Ishikawa (cell line): ENCODE results near the gene TAF11L11.
"Not testable (repeated sequence)": the region's sequence is repeated elsewhere in the genome, so short reads cannot be mapped to it uniquely, and the experiment has no call there.

Experiments
- CEBPB ChIP-seq: IDR thresholded peaks from 2 replicates; pipeline ENCODE4 v1.6.1; 2012
- EGR1 ChIP-seq: IDR thresholded peaks from 2 replicates; pipeline ENCODE4 v1.6.1; 2012
- EP300 ChIP-seq: IDR thresholded peaks from 2 replicates; pipeline ENCODE4 v1.6.1; 2012; ENCODE audit warnings: borderline replicate concordance
- FOXM1 ChIP-seq: IDR thresholded peaks from 2 replicates; pipeline ENCODE4 v1.6.1; 2012; ENCODE audit warnings: low read depth, borderline replicate concordance
- MAX ChIP-seq: IDR thresholded peaks from 2 replicates; pipeline ENCODE4 v1.6.1; 2012
- NFIC ChIP-seq: IDR thresholded peaks from 2 replicates; pipeline ENCODE4 v1.6.1; 2012
- RAD21 ChIP-seq: IDR thresholded peaks from 2 replicates; pipeline ENCODE4 v1.6.1; 2012; ENCODE audit warnings: low read depth
- REST ChIP-seq: IDR thresholded peaks from 2 replicates; pipeline ENCODE4 v1.6.1; 2012; ENCODE audit warnings: low read depth, mild to moderate bottlenecking
- TAF1 ChIP-seq: IDR thresholded peaks from 2 replicates; pipeline ENCODE4 v1.6.1; 2012; ENCODE audit warnings: low read depth, mild to moderate bottlenecking
- TCF12 ChIP-seq: IDR thresholded peaks from 2 replicates; pipeline ENCODE4 v1.6.1; 2012; ENCODE audit warnings: low read depth
- USF1 ChIP-seq: IDR thresholded peaks from 2 replicates; pipeline ENCODE4 v1.6.1; 2012
- YY1 ChIP-seq: IDR thresholded peaks from 2 replicates; pipeline ENCODE4 v1.6.1; 2012; ENCODE audit warnings: low read depth
- ZBTB7A ChIP-seq: IDR thresholded peaks from 2 replicates; pipeline ENCODE4 v1.6.1; 2012; ENCODE audit warnings: low read depth

TAF11L11 gene

GRCh38 chr5:17603880-17604279 lies at the start of gene TAF11L11:
TSS of gene TAF11L11 (plus strand) at chr5:17604183.
- not testable (repeated sequence) for TF ChIP-seq FOXM1, TCF12, RAD21

GRCh38 chr5:17585658-17586057 lies 18.3 kb upstream of the TAF11L11 start, which contains the start of gene TAF11L7:
TSS of gene TAF11L7 (minus strand) at chr5:17585758.
- TF ChIP-seq TAF1, USF1, EGR1: not testable (repeated sequence)

GRCh38 chr5:17590860-17591259 lies 13.1 kb upstream of the TAF11L11 start, which contains the start of gene TAF11L8:
TSS of gene TAF11L8 (minus strand) at chr5:17590960.
- not testable (repeated sequence) for TF ChIP-seq MAX, RAD21, USF1

- TF ChIP-seq RAD21, CEBPB, TAF1: not testable (repeated sequence)
Measured at GRCh38 chr5:17594255-17594654, 9.7 kb upstream of the TAF11L11 start, which contains the start of gene TAF11L9. TSS of gene TAF11L9 (minus strand) at chr5:17594394.

GRCh38 chr5:17597728-17598127 lies 6.3 kb upstream of the TAF11L11 start, which contains the start of gene TAF11L10:
TSS of gene TAF11L10 (minus strand) at chr5:17597828.
- not testable (repeated sequence) for TF ChIP-seq MAX, CEBPB, EGR1

- TF ChIP-seq MAX (no peak), USF1 (no peak), NFIC (no peak), TCF12 (no peak)
Measured at GRCh38 chr5:17604951-17605350, 968 bp downstream of the TAF11L11 start.

- TF ChIP-seq RAD21, NFIC, MAX: not testable (repeated sequence)
Measured at GRCh38 chr5:17610092-17610491, 6.1 kb downstream of the TAF11L11 start, which contains the start of gene TAF11L12. TSS of gene TAF11L12 (plus strand) at chr5:17610392.

GRCh38 chr5:17614872-17615605 lies 11.1 kb downstream of the TAF11L11 start:
- TF ChIP-seq REST = no peak
- no peak for TF ChIP-seq ZBTB7A
- TF ChIP-seq NFIC = no peak
- TF ChIP-seq EP300 = no peak
- no peak for TF ChIP-seq YY1
- no peak for TF ChIP-seq MAX
- TF ChIP-seq USF1 = no peak
- no peak for TF ChIP-seq FOXM1
- TF ChIP-seq RAD21 = no peak
- TF ChIP-seq TCF12 = no peak
- TF ChIP-seq EGR1 = no peak
- no peak for TF ChIP-seq TAF1
- TF ChIP-seq CEBPB = no peak
